ENCODE measurements around the gene TMEM145.
"Not testable (repeated sequence)": the region's sequence is repeated elsewhere in the genome, so short reads cannot be mapped to it uniquely, and the experiment has no call there.

TMEM145 gene

GRCh38 chr19:42333975-42334696, 21.0 kb downstream of the TMEM145 start:
- DNase-seq, result no peak

DNA sequence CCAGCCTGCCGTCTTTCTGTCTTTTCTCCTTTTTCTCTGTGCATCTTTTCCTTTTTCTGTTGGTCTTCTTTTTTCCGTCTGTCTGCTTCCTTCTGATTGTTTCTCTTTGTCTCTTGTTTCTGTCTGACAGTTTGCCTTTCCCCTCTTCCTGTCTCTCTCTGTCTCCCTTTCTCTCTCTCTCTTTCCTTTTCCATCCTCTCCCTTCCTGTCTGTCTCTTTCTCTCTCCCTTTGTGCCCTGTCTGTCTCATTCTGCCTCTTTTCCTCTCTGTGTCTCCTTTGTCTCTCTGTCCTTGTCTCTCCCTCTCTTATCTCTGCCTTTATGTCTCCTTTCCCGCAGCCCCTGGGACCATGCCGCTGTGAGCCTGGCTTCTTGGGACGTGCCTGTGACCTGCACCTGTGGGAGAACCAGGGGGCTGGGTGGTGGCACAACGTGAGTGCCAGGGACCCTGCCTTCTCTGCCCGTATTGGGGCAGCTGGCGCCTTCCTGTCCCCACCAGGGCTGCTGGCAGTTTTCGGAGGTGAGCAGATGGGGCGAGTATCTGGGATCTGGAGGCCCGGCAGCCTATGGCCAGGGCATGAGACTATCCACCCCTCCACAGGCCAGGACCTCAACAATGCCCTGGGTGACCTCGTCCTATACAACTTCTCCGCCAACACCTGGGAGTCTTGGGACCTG, 21.7 kb downstream of the TMEM145 start:
- no peak for DNase-seq

DNA sequence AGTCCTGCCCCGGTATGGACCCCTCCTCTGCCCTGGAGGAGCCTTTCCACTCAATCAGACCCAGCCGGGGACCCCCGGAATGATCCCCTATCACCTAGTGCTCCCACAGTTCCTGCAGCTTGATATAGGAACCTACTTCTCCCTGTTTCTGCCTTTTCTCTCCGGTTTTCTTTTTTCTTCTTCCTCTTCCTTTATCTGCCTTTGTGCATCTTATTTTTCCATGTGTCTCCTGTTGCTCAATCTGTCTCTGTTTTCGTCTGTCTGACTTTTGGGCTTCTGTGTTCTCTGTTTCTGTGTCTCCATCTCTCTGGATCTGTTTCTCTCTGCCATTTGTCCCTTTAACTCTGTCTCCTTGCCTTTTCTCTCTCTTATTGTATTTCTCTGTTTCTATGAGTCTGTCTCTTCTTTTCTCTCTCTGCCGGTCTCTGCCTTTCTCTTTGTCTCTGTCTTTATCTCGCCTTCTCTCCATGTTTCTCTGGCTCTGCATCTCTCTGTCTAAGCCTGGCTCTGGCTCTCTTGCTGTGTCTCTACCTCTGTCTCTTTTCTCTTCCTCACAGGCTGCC, 22.3 kb downstream of the TMEM145 start:
- no peak for DNase-seq

DNA sequence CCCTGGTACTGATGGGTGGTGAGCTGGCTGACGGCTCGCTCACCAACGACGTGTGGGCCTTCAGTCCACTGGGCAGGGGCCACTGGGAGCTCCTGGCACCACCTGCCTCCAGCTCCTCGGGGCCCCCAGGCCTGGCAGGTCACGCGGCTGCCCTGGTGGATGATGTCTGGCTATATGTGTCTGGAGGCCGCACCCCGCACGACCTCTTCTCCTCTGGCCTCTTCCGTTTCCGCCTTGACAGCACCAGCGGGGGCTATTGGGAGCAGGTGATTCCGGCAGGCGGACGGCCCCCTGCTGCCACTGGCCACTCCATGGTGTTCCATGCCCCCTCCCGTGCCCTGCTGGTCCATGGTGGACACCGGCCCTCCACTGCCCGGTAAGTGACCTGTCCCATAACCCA, 22.9 kb downstream of the TMEM145 start:
- no peak for DNase-seq

DNA sequence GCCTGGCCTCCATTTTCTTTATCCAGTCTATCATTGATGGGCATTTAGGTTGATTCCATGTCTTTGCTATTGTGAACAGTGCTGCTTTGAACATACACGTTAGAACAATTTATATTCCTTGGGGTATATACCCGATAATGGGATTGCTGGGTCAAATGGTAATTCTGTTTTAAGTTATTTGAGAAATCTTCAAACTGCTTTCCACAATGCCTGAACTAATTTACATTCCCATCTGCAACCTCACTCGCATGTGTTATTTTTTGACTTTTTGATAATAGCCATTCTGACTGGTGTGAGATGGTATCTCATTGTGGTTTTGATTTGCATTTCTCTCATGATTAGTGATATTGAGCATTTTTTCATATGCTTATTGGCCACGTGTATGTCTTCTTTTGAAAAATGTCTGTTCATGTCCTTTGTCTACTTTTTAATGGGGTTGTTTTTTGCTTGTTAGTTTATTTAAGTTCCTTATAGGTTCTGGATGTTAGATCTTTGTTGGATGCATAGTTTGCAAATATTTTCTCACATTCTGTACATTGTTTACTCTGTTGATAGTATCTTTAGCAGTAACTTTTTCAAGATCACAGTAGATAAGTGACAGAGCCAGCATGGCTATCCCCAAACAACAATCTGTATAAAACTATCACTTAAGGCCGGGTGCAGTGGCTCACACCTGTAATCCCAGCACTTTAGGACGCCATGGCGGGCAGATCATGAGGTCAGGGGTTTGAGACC, 26.2 kb downstream of the TMEM145 start:
- DNase-seq, result not testable (repeated sequence)

DNA sequence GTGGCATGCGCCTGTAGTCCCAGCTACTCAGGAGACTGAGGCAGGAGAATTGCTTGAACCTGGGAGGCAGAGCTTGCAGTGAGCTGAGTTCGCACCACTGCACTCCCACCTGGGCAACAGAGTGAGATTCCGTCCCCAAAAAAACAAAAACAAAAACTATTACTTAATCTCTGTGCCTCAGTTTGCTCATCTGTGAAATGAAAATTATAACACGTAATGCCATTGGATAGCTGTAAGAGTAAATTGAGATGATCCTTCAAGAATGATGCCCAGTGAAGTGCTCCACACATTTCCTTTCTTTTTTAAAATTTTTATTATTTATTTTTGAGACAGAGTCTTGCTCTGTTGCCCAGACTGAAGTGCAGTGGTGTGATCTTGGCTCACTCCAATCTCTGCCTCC, 26.8 kb downstream of the TMEM145 start:
- not testable (repeated sequence) for DNase-seq

DNA sequence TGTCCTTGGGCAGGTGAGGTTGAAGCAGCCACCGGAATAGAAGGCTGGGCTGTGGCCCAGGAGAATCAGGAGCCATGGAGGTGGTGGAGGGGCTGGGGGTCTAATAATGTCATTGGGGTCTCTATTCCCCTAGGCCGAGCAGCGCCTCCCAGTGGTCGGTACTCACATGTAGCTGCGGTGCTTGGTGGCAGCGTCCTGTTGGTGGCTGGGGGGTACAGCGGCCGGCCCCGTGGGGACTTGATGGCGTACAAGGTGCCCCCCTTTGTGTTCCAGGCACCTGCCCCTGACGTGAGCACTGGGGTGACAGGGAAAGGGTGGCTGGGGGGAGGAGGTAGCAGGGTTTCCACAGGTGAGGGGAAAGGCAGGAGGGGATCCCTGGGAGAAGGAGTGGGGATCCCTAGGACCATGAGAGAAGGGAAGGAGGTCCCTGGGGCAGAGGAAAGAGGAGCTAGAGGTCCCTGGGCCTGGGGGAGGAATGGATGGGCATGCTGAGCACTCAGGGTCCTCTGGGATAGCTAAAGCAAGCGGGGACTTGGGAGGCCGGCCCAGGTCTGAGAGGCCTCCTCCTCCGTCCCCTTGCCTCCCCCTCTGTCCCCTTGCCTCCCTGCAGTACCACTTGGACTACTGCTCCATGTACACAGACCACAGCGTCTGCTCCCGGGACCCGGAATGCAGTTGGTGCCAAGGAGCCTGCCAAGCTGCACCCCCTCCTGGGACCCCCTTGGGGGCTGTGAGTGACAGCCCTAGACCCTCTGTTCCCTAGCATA, 30.4 kb downstream of the TMEM145 start:
- no peak for DNase-seq

DNA sequence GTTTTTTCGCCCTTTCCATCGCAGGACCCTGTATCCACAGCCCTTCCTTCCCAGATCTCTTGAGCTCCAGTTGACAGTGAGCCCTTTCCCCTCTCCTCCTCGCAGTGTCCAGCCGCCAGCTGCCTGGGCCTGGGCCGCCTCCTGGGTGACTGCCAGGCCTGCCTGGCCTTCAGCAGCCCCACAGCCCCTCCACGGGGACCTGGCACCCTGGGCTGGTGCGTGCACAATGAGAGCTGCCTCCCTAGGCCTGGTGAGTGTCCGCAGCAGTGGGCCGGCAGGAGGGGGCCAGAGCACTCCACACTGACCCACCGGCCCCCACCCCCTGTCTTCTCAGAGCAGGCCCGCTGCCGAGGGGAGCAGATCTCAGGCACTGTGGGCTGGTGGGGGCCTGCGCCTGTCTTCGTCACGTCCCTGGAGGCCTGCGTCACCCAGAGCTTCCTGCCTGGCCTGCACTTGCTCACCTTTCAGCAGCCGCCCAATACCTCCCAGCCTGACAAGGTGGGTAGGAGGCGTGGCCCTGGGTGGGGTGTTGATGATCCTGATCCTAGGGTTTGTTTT, 31.3 kb downstream of the TMEM145 start:
- DNase-seq, result no peak

DNA sequence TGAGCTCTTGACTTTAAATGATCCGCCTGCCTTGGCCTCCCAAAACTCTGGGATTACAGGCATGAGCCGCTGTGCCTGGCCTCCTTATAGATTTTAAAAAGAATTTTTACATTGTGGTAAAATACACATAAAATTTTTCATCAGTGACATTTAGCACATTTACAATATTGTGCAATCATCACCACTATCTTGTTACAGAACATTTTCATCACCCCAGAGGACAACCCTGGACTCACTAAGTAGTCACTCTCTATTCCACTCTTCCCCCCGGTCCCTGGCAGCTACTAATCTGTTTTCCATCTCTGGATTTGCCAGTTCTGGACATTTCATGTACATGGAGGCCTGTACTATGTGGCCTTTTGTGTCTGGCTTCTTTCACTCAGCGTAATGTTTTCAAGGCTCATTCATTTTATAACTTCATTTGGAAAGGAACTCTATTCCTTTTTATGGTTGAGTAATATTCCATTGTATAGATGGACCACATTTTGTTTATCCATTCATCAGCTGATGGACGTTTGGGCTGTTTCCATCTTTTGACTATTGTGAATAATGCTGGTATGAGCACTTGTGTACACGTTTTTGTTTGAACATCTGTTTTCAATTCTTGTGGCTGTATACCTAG, 32.2 kb downstream of the TMEM145 start:
- DNase-seq, result no peak

DNA sequence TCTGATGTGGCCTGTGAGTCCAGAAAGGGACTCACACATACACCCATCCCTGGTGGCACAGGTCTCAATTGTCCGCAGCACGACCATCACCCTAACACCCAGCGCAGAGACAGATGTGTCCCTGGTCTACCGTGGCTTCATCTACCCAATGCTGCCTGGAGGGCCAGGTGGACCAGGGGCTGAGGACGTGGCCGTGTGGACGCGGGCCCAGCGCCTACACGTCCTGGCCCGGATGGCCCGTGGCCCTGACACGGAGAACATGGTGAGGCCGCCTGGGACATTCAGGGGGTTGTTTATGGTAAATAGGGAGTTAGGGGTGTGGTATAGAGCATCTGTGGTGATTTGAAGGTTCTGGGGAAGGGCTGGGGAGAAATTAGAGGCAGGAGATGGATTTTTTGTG, 35.1 kb downstream of the TMEM145 start:
- DNase-seq, result no peak

GRCh38 chr19:42349378-42350107, 36.4 kb downstream of the TMEM145 start:
- DNase-seq, result no peak

- no peak for DNase-seq
These were observed 37.3 kb downstream of the TMEM145 start for GRCh38 chr19:42350417-42350816.

- peak in 1 of 58 donors; percentile 37 for DNase-seq
These were observed 38.1 kb downstream of the TMEM145 start for GRCh38 chr19:42351079-42351735.

- peak in 56 of 58 donors; percentile 28 to 93 (median 68) for DNase-seq
These were observed 39.5 kb downstream of the TMEM145 start for GRCh38 chr19:42352301-42353259.

DNA sequence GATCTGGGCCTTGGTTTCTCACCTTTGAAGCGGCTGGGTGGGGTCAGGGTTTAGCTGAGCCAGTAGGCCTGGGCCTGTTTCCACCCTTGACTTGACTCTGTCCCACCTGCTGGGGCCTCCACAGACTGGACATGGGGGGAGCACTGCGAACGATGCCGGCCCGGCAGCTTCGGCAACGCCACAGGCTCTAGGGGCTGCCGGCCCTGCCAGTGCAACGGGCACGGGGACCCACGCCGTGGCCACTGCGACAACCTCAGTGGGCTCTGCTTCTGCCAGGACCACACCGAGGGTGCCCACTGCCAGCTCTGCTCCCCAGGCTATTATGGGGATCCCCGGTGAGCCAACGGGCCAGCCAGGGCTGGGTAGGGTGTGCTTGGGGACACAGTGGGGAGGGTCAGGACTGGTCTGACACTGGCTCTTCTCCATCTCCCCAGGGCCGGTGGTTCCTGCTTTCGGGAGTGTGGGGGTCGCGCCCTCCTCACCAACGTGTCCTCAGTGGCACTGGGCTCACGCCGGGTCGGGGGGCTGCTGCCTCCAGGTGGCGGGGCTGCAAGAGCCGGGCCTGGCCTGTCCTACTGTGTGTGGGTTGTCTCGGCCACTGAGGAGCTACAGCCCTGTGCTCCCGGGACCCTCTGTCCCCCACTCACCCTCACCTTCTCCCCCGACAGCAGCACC, 40.4 kb downstream of the TMEM145 start:
- DNase-seq, result no peak

GRCh38 chr19:42355896-42356295, 42.8 kb downstream of the TMEM145 start:
- DNase-seq, result no peak

DNA sequence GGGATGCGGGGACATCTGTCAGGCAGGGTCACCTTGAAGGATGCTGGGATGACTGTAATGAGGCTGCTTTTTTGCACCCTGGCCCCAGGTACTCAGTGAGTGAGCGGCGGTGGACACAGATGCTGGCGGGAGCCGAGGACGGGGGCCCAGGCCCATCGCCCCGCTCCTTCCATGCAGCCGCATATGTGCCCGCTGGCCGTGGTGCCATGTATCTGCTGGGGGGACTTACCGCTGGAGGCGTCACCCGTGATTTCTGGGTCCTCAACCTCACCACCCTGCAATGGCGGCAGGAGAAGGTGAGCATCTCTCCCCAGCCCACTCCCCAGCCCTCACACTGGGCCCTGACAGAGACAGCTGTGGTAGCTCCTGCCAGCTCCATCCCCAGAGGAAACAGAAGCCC, 43.6 kb downstream of the TMEM145 start:
- DNase-seq, result no peak
